G401 (cell line): ENCODE measurements around the gene IGSF21. TPM values are rescaled to one million over a fixed set of nuclear protein-coding genes. Genes with fewer than 3 reads are reported as not detected.

ENCODE experiments used
- DNase-seq: peaks from one replicate; pipeline ENCODE4 v3.0.0-alpha.2; 2015; ENCODE audit warnings: low spot score
- in situ Hi-C: cut with HindIII; loops from 2 replicates; pipeline ENCODE4 v1.10.0; 2016; ENCODE audit warnings: low sequenced_read_pairs, mixed read lengths
- total RNA-seq: library from RNA; depleted of rRNA; stranded (reverse); fragments of >200 nt; shearing (Covaris generic); gene quantifications from 2 replicates; pipeline ENCODE4 v1.2.3, GENCODE V29; 2014

The IGSF21 gene
- total RNA-seq, 1 experiment from 2014 or later: not detected

GRCh38 chr1:18093193-18093592 lies 14.4 kb upstream of the IGSF21 start:
- in situ Hi-C loops: no loop called here
- no peak for DNase-seq

DNA sequence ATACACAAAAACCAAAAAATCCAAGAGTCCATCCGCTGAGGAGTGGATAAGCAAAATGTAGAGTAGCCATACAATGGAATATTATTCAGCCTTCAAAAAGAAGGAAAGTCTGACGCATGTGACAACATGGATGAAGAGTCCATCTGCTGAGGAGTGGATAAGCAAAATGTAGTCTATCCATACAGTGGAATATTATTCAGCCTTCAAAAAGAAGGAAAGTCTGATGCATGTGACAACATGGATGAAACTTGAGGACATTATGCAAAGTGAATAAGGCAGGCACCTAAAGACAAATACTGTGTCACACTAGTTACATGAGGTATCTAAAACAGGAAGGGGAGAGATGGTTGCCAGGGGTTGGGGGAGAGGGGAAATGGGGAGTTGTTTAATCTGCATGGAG lies 14.0 kb upstream of the IGSF21 start:
- in situ Hi-C loops: no loop called here
- no peak for DNase-seq

- DNase-seq: no peak
- in situ Hi-C loops: no loop called here
Measured at GRCh38 chr1:18094096-18094495, 13.5 kb upstream of the IGSF21 start.

DNA sequence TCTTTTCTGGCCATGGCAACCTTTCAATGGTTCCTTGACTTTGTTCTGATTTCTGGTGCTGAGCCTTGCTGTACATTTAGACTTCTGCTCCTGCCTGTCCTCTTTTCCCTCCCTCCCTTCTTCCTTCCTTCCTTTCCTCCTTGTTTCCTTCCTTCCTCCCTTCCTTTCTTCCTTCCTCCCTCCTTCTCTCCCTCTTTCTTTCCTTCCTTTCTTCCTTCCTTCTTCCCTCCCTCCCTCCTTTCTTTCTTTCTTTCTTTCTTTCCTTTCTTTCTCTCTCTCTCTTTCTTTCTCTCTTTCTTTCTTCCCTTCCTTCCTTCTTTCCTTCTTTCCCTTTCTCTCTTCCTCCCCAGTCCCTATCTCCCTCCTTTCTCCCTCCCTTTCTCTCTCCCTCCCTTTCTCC lies 10.4 kb upstream of the IGSF21 start:
- in situ Hi-C loops: no loop called here
- no peak for DNase-seq

GRCh38 chr1:18099026-18099425 lies 8.6 kb upstream of the IGSF21 start:
- in situ Hi-C loops: no loop called here
- DNase-seq: no peak

DNA sequence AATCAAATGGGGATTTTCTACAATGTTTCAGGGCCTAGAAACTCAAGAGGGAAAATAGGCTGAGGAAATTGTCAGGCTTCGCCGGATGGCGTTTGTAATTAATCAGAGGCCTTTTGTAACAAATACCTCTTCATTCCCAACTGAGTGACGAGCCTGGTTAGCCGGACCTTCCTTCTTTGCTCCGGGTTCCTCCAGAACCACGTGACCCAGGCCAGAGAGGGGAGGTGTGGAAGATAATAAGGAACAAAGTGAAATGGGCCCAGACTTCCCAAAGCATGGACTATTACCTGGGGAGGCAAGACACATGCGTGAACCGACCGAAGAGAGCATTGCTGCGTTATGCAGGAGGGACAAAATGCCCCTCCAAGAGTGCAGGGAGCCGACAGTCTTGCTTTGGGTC lies 7.5 kb upstream of the IGSF21 start:
- in situ Hi-C loops: no loop called here
- no peak for DNase-seq

- in situ Hi-C loops: no loop called here
- peak; percentile 85 for DNase-seq
Measured at GRCh38 chr1:18100491-18101063, 7.0 kb upstream of the IGSF21 start.

DNA sequence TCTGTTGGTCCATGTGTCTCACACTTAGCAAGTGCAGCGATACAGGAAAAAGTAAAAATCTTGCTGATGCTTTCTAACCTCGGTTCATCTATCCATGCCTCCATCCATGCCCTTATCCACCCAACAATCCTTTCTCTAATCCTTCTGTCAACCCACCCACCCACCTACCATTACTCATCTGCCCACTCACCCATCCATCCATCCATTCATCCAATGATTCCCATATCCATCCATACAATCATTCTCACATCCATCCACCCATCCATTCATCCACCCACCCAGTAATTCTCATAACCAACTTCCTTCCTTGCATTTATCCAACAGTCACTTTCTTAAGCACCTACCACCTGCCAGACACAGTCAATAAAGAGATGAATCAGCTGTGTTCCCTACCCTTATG lies 6.1 kb upstream of the IGSF21 start:
- no peak for DNase-seq
- in situ Hi-C loops: no loop called here

GRCh38 chr1:18103788-18104421 lies 3.7 kb upstream of the IGSF21 start:
- no peak for DNase-seq
- in situ Hi-C loops: no loop called here

DNA sequence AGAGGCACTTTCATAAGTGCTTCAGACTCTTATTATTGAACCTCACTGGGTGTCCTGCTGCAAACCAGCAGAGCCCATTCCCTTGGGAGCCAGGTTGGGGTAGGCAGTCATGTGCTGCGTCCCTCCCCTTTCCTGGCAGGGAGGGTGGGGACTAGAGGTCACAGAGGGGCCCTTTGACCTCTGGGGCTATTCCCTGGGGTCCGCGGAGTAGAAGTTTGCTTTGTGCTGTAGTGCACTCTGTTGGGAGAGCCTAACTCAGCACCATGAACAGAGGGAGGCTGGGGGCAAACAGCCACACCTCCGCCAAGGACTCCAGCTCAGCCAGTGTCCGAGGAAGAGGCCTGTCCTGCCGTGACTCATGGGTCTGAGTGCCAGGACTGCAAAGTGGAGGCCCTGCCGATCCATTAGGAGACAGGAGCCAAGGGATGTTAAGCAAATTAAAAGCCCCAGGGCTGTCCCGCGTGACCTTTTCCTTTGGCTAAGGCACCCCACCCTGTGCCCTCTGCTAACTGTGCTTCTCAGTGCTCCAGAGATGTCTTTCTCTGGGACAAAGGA lies 3.0 kb upstream of the IGSF21 start:
- DNase-seq: no peak
- in situ Hi-C loops: no loop called here

DNA sequence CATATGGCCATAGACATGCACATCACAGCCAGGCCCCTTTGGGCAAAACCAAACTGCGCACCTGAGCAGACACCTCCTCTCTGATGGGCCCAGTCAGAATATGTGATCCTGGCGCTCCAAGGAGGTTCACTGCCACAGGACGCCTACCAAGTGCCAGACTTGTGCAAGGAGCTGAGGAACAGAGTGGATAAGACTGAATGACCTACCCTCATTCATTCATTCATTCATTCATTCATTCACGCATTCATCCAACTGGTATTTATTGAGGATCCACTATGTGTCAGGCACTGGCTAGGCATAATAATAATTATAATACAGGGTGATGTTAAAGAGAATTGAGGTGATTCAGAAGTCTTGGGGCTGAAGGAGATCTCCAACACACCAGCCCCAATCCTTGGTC lies 2.4 kb upstream of the IGSF21 start:
- DNase-seq: no peak
- in situ Hi-C loops: no loop called here

- in situ Hi-C loops: no loop called here
- DNase-seq: peak; percentile 63
Measured at GRCh38 chr1:18108299-18109057, 880 bp downstream of the IGSF21 start.

- DNase-seq: peak; percentile 90
- in situ Hi-C loops: no loop called here
Measured at GRCh38 chr1:18109058-18109755, 1.6 kb downstream of the IGSF21 start.

- in situ Hi-C loops: no loop called here
- peak; percentile 79 for DNase-seq
Measured at GRCh38 chr1:18109756-18110597, 2.4 kb downstream of the IGSF21 start.

- in situ Hi-C loops: no loop called here
- no peak for DNase-seq
Measured at GRCh38 chr1:18110598-18110939, 3.0 kb downstream of the IGSF21 start.

DNA sequence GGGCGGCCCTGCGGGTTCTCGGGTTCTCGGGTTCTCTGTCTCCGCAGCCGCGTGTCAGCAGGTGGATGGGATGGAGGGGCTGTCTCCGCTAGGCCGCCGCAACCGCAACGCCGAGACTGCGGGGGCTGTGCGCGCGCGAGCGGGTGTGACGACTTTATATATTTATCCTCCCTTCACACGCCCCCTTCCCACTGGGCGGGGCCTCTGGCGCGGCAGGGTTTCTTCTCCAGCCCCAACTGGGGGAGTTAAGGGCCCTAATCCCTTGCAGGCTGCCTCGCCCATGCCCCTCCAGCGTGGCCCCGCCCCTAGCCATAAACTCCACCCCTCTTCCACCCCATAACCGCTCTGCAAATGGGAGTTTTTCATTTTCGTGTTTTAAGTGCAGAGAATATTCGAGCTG lies 3.4 kb downstream of the IGSF21 start:
- in situ Hi-C loops: no loop called here
- peak; percentile 51 for DNase-seq

DNA sequence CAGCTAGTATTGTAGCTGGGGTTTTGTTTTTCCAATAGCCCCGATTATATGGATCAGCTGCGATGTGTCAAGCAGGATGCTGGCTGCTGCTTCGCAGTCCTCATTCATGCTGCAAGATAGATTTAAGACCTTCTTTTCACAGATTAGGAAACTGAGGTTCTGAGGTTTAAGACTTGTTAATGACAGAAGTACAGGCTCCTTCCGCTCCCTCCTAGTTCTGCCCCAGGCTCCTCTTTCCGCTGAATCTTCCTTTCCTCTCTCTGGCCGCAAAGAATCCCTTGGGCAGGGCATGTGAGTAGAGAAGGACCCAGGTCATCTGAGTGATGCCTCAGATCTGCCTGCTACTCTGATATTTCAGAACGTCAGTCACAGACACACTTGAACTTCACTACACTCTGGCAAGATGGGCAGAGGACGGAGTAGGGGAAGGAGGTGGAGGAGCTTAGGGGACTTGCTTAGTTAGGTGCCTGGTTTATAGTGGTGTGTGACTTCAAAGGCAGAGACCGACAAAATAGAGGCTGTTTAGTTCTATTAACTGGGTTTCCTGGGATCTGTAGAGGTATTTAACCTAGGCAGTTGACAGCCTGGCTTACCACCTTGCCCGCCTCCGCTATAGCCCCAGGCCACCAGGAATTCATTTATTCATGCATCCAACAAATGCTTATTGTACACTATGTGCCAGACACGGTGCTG lies 4.2 kb downstream of the IGSF21 start:
- in situ Hi-C loops: no loop called here
- peak; percentile 53 for DNase-seq

DNA sequence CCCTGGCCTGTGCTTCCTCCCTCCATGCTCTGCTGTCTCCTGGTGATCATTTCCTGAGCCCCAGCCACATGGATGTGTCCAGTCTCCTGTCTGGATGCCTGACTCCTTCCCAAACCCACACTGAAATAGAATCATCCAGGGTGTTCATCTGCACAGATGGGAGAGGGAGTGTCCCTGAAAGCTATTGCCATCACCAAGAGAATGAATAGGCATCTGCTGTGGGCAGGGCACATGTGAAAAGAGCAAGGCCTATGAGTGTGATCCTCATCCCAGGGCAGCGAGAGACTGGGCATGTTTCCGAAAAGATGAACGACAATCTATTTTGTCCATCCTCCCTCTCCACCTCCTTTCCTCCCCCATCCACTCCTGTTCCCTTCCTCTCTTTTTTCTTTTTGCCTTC lies 5.0 kb downstream of the IGSF21 start:
- in situ Hi-C loops: no loop called here

More for the DNA sequence above, 5.0 kb downstream of the IGSF21 start:
- DNase-seq: peak; percentile 67
